Measurements from ENCODE around the gene UTS2B.

The UTS2B gene

DNA sequence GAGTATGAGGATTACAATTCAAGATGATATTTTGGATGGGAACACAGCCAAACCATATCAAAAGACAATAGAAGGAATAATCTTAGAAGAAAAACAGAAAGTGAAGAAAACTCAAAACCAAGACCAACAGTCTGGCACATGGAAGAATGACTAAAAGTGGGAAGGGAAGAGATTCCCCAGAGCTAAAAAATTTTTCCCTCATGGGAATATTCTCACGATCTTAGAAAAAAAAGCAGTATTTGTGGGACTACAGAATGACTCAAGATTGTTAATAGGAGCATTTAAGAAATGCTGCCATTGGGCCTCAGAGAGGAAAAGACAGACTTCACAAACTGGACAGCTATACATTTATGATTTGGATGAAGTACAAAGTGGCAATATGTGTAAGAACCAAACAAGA lies 113.0 kb downstream of the UTS2B start:
- intact Hi-C loops (cut with DNase I) = no loop called here
- DNase-seq = no peak

All from head of caudate nucleus (tissue), 42 donors.